ENCODE measurements around the gene KRTAP2-2.
"Not testable (repeated sequence)": the region's sequence is repeated elsewhere in the genome, so short reads cannot be mapped to it uniquely, and the experiment has no call there.

DNA sequence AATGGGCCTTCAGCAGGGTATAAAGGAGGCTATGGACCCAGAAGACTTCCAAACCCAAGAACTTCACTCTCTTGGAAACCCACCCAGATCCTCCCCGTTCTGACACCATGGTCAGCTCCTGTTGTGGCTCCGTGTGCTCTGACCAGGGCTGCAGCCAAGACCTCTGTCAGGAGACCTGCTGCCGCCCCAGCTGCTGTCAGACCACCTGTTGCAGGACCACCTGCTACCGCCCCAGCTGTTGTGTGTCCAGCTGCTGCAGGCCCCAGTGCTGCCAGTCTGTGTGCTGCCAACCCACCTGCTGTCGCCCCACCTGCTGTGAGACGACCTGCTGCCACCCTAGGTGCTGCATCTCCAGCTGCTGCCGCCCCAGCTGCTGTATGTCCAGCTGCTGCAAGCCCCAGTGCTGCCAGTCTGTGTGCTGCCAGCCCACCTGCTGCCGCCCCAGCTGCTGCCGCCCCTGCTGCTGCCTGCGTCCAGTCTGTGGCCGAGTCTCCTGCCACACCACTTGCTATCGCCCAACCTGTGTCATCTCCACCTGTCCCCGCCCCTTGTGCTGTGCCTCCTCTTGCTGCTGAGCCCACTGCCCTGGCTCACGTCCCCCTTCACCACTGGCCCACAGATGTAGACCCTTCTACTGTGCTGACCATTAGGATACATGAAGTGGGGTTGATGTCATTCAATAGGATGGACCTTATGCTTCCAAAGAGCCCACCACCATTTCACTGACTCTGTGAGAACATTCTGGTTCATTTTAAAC is 29.2 kb upstream of the KRTAP2-2 start, which contains the start of gene KRTAP4-7:
- TF ChIP-seq POLR2A (IDR thresholded peaks at IDR 0.05; ENCODE audit: low read depth, low read length); POLR2AphosphoS5 (IDR thresholded peaks at IDR 0.05; ENCODE audit: low read depth, low read length); TAF1 (IDR thresholded peaks at IDR 0.05; ENCODE audit: low read depth, low read length); SPI1 (IDR thresholded peaks at IDR 0.05; ENCODE audit: low read depth, low read length); PAX5 (IDR thresholded peaks at IDR 0.05; ENCODE audit: insufficient read depth, low read length, severe bottlenecking); POU2F2 (IDR thresholded peaks at IDR 0.05; ENCODE audit: low read depth, low read length): not testable (repeated sequence)

Measured in GM12891 (cell line).